Panc1 (cell line): Measurements from ENCODE around the gene OR1K1. TPM values are rescaled to one million over a fixed set of nuclear protein-coding genes. Genes with fewer than 3 reads are reported as not detected.

Source experiments
- ATAC-seq: fragments of 200-7000 bp; cut with Tn5 transposase; 2 replicates; pipeline ENCODE4 v1.9.1; 2020; ENCODE audit warnings: mild to moderate bottlenecking, moderate library complexity
- Bru-seq: library from RNA; stranded (reverse); fragments of 400-500 nt; gene quantifications from one replicate; lab custom pipeline; 2021; lab: Mats Ljungman, UMichigan
- BruChase-seq, 2 experiments: library from RNA; stranded (reverse); fragments of 400-500 nt; gene quantifications; one replicate each; lab custom pipeline; 2021; lab: Mats Ljungman, UMichigan
- BruUV-seq: library from RNA; stranded (reverse); fragments of 400-500 nt; replicated peaks from 2 replicates; lab custom pipeline; 2021; lab: Mats Ljungman, UMichigan
- CTCF ChIA-PET: fragments of 300-600 bp; sonication (Branson Sonifier 250); formaldehyde crosslinking; loops from one replicate; lab custom pipeline; 2022; ENCODE audit warnings: antibody characterized with exemption; lab: Charles Lee
- POLR2A ChIA-PET: fragments of 300-600 bp; sonication (Branson Sonifier 250); formaldehyde crosslinking; loops from one replicate; lab custom pipeline; 2022; ENCODE audit warnings: antibody characterized with exemption; lab: Charles Lee
- DNase-seq: peaks from one replicate; pipeline ENCODE4 v3.0.0-alpha.2; 2010; ENCODE audit warnings: low read depth, low spot score
- H3K27ac ChIP-seq: 2 replicates; pipeline ENCODE4 v1.5.1; 2011; ENCODE audit warnings: mild to moderate bottlenecking, low read length, inconsistent platforms
- H3K27me3 ChIP-seq: fragments of 200-500 bp; sonication (Bioruptor generic); 2 replicates; pipeline ENCODE4 v1.6.0; 2014; ENCODE audit warnings: low read length, inconsistent platforms; ENCODE audit not compliant: control insufficient read depth, insufficient read depth
- H3K36me3 ChIP-seq: fragments of 200-500 bp; sonication (Bioruptor generic); 2 replicates; pipeline ENCODE4 v1.5.1; 2014; ENCODE audit warnings: inconsistent platforms, mild to moderate bottlenecking, low read length, moderate library complexity; ENCODE audit not compliant: control insufficient read depth, insufficient read depth
- H3K4me1 ChIP-seq: 2 replicates; pipeline ENCODE4 v1.5.1; 2011; ENCODE audit warnings: inconsistent platforms, mild to moderate bottlenecking, low read length, moderate library complexity; ENCODE audit not compliant: control insufficient read depth, insufficient read depth
- H3K4me3 ChIP-seq, 2 experiments: 2 replicates each; pipeline ENCODE4 v1.5.1; 2011 to 2012; ENCODE audit warnings: low read depth in 2 of 2, low read length in 2 of 2, mild to moderate bottlenecking in 2 of 2, inconsistent platforms in 1 of 2, moderate library complexity in 1 of 2
- H3K9me3 ChIP-seq: fragments of 200-500 bp; sonication (Bioruptor generic); 2 replicates; pipeline ENCODE4 v1.5.1; 2014; ENCODE audit warnings: low read depth, mild to moderate bottlenecking, inconsistent platforms, low read length, moderate library complexity; ENCODE audit not compliant: control insufficient read depth, insufficient read depth
- CTCF ChIP-seq: fragments of 450-650 bp; IDR thresholded peaks from 2 replicates; pipeline ENCODE4 v1.5.1; 2017; ENCODE audit warnings: mild to moderate bottlenecking
- POLR2AphosphoS5 ChIP-seq: IDR thresholded peaks from 2 replicates; pipeline ENCODE4 v1.6.1; 2012; ENCODE audit warnings: mild to moderate bottlenecking, low read depth, low read length, moderate library complexity
- REST ChIP-seq, 2 experiments: IDR thresholded peaks; 2 replicates each; pipeline ENCODE4 v1.6.1; 2011 to 2012; ENCODE audit warnings: low read depth in 2 of 2, control low read depth in 1 of 2, low read length in 1 of 2, mild to moderate bottlenecking in 1 of 2, moderate library complexity in 1 of 2; ENCODE audit not compliant: insufficient read depth in 1 of 2
- SIN3A ChIP-seq: IDR thresholded peaks from 2 replicates; pipeline ENCODE4 v1.6.1; 2012; ENCODE audit warnings: low read depth, mild to moderate bottlenecking, low read length, moderate library complexity, borderline replicate concordance; ENCODE audit not compliant: insufficient read depth
- TCF7L2 ChIP-seq: IDR thresholded peaks from 2 replicates; pipeline ENCODE4 v1.6.1; 2011; ENCODE audit warnings: mild to moderate bottlenecking, low read depth, low read length, inconsistent platforms
- in situ Hi-C: cut with HindIII; loops from 2 replicates; pipeline ENCODE4 v1.10.0; 2016; ENCODE audit warnings: low sequenced_read_pairs, low pct_unique_long_range_greater_than_20kb
- intact Hi-C: fragments of 100-400 bp; cut with micrococcal nuclease; formaldehyde crosslinking; loops from one replicate; pipeline ENCODE4 v1.10.0; 2022; ENCODE audit not compliant: unreplicated experiment
- long read RNA-seq: library from polyadenylated mRNA; unstranded; transcript quantifications from one replicate; pipeline ENCODE4 v2.0.0, GENCODE V29; 2021; ENCODE audit not compliant: unreplicated experiment
- polyA plus RNA-seq: library from polyadenylated mRNA; unstranded; fragments of >200 nt; gene quantifications from one replicate; pipeline ENCODE4 v1.2.1, GENCODE V29; 2012; ENCODE audit warnings: missing spikeins; ENCODE audit not compliant: insufficient read length
- total RNA-seq: library from RNA; stranded (reverse); gene quantifications from one replicate; pipeline ENCODE4 v1.2.1, GENCODE V29; 2021; ENCODE audit not compliant: unreplicated experiment

Gene OR1K1
- total RNA-seq (not detected), Bru-seq, nascent RNA (not detected), BruChase-seq, experiment 1, labeled RNA remaining after a 2-hour chase (not detected), BruChase-seq, experiment 2, labeled RNA remaining after a 6-hour chase (not detected)
- polyA plus RNA-seq = not detected
- long read RNA-seq = 0 reads

GRCh38 chr9:122800066-122801060 lies at the start of gene OR1K1:
OR1K1 (plus strand) TSS chr9:122800123; CDS start chr9:122800123, 0 bp downstream.
- no peak for DNase-seq
- ATAC-seq = no peak
- no peak for TF ChIP-seq TCF7L2
- no peak for TF ChIP-seq CTCF
- TF ChIP-seq SIN3A = no peak
- TF ChIP-seq REST (IDR thresholded peaks at IDR 0.05; ENCODE audit: insufficient read depth in 1 of 2, low read depth in 2 of 2, low read length in 1 of 2) = no peak
- TF ChIP-seq POLR2AphosphoS5 = no peak
- ChIA-PET CTCF (no interaction called here), POLR2A (no interaction called here)
- Histone ChIP-seq H3K4me1 (no peaks in the 10 kb centered on the region), H3K4me3 (no peak within 1 kb of the TSS), H3K27me3 (no peaks in the 10 kb centered on the region), H3K36me3 (no peaks in the 10 kb centered on the region), H3K9me3 (no peaks in the 10 kb centered on the region), H3K27ac (no peak within 1 kb of the TSS)
- BruUV-seq = no TSS peak
- intact Hi-C loops = no loop called here
- in situ Hi-C loops = no loop called here

- Histone ChIP-seq H3K27ac (no peak overlapping the region), H3K27me3 (no peaks in the 10 kb centered on the region), H3K9me3 (no peaks in the 10 kb centered on the region), H3K36me3 (no peaks in the 10 kb centered on the region), H3K4me3 (no peak overlapping the region), H3K4me1 (no peaks in the 10 kb centered on the region)
- BruUV-seq = no TSS peak
- in situ Hi-C loops (no loop called here), intact Hi-C loops (no loop called here)
- CTCF ChIA-PET = no interaction called here
- ATAC-seq (no peak), DNase-seq (no peak)
- TF ChIP-seq POLR2AphosphoS5 (no peak), TCF7L2 (no peak), SIN3A (no peak), REST (IDR thresholded peaks at IDR 0.05; ENCODE audit: insufficient read depth in 1 of 2, low read depth in 2 of 2, low read length in 1 of 2) (no peak), CTCF (no peak)
- POLR2A ChIA-PET = no interaction called here
Measured at GRCh38 chr9:122754825-122755224, 45.1 kb upstream of the OR1K1 start.
